ENCODE data around the gene LIPE.
A peak's percentile ranks its signal among the peaks of the same experiment; 100 is the strongest.

Gene LIPE

GRCh38 chr19:42436006-42436405 lies 8.8 kb upstream of the LIPE start:
- H3K36me3 ChIP-seq (ENCODE audit: insufficient read depth, low read length): no peaks in the 10 kb centered on the region
- no peaks in the 10 kb centered on the region for H3K9me3 ChIP-seq (ENCODE audit: low read length)
- H3K4me1 ChIP-seq (ENCODE audit: insufficient read depth, low read length): peaks cover 11% of the 10 kb centered on the region
- H3K4me3 ChIP-seq (ENCODE audit: low read length): no peak overlapping the region
- no peaks in the 10 kb centered on the region for H3K27me3 ChIP-seq (ENCODE audit: insufficient read depth, low read length)
- H2AFZ ChIP-seq (ENCODE audit: low read depth, low read length): no peak overlapping the region

- Histone ChIP-seq H3K4me3 (ENCODE audit: low read length) (no peak overlapping the region), H2AFZ (ENCODE audit: low read depth, low read length) (no peak overlapping the region), H3K27me3 (ENCODE audit: insufficient read depth, low read length) (no peaks in the 10 kb centered on the region), H3K36me3 (ENCODE audit: insufficient read depth, low read length) (no peaks in the 10 kb centered on the region), H3K4me1 (ENCODE audit: insufficient read depth, low read length) (peaks cover 11% of the 10 kb centered on the region), H3K9me3 (ENCODE audit: low read length) (no peaks in the 10 kb centered on the region)
These were observed 8.1 kb upstream of the LIPE start for GRCh38 chr19:42435316-42435715.

- Histone ChIP-seq H2AFZ (ENCODE audit: low read depth, low read length) (no peak overlapping the region), H3K4me1 (ENCODE audit: insufficient read depth, low read length) (peaks cover 11% of the 10 kb centered on the region), H3K4me3 (ENCODE audit: low read length) (no peak overlapping the region), H3K9me3 (ENCODE audit: low read length) (no peaks in the 10 kb centered on the region), H3K27me3 (ENCODE audit: insufficient read depth, low read length) (no peaks in the 10 kb centered on the region), H3K36me3 (ENCODE audit: insufficient read depth, low read length) (no peaks in the 10 kb centered on the region)
These were observed 6.5 kb upstream of the LIPE start for GRCh38 chr19:42433503-42434260.

GRCh38 chr19:42431486-42431885 lies 4.3 kb upstream of the LIPE start:
- peaks cover 11% of the 10 kb centered on the region for H3K4me1 ChIP-seq (ENCODE audit: insufficient read depth, low read length)
- H3K36me3 ChIP-seq (ENCODE audit: insufficient read depth, low read length): no peaks in the 10 kb centered on the region
- no peak overlapping the region for H3K4me3 ChIP-seq (ENCODE audit: low read length)
- no peaks in the 10 kb centered on the region for H3K9me3 ChIP-seq (ENCODE audit: low read length)
- H2AFZ ChIP-seq (ENCODE audit: low read depth, low read length): no peak overlapping the region
- H3K27me3 ChIP-seq (ENCODE audit: insufficient read depth, low read length): no peaks in the 10 kb centered on the region

- Histone ChIP-seq H3K4me3 (ENCODE audit: low read length) (no peak overlapping the region), H3K36me3 (ENCODE audit: insufficient read depth, low read length) (no peaks in the 10 kb centered on the region), H2AFZ (ENCODE audit: low read depth, low read length) (no peak overlapping the region), H3K27me3 (ENCODE audit: insufficient read depth, low read length) (no peaks in the 10 kb centered on the region), H3K4me1 (ENCODE audit: insufficient read depth, low read length) (peaks cover 11% of the 10 kb centered on the region), H3K9me3 (ENCODE audit: low read length) (no peaks in the 10 kb centered on the region)
These were observed 1.5 kb upstream of the LIPE start for GRCh38 chr19:42428676-42429075.

GRCh38 chr19:42426643-42427042 lies 545 bp downstream of the LIPE start:
- H3K27me3 ChIP-seq (ENCODE audit: insufficient read depth, low read length): no peaks in the 10 kb centered on the region
- no peak overlapping the region for H2AFZ ChIP-seq (ENCODE audit: low read depth, low read length)
- no peaks in the 10 kb centered on the region for H3K36me3 ChIP-seq (ENCODE audit: insufficient read depth, low read length)
- peaks cover 9% of the 10 kb centered on the region for H3K4me1 ChIP-seq (ENCODE audit: insufficient read depth, low read length)
- no peaks in the 10 kb centered on the region for H3K9me3 ChIP-seq (ENCODE audit: low read length)
- H3K4me3 ChIP-seq (ENCODE audit: low read length): no peak overlapping the region

- H2AFZ ChIP-seq (ENCODE audit: low read depth, low read length): no peak overlapping the region
- no peaks in the 10 kb centered on the region for H3K27me3 ChIP-seq (ENCODE audit: insufficient read depth, low read length)
- peaks cover 12% of the 10 kb centered on the region for H3K4me1 ChIP-seq (ENCODE audit: insufficient read depth, low read length)
- no peak overlapping the region for H3K4me3 ChIP-seq (ENCODE audit: low read length)
- no peaks in the 10 kb centered on the region for H3K9me3 ChIP-seq (ENCODE audit: low read length)
- H3K36me3 ChIP-seq (ENCODE audit: insufficient read depth, low read length): no peaks in the 10 kb centered on the region
These were observed 2.5 kb downstream of the LIPE start for GRCh38 chr19:42424712-42425131.

GRCh38 chr19:42424345-42424707 lies 2.9 kb downstream of the LIPE start:
- Histone ChIP-seq H2AFZ (ENCODE audit: low read depth, low read length) (no peak overlapping the region), H3K4me1 (ENCODE audit: insufficient read depth, low read length) (peaks cover 12% of the 10 kb centered on the region), H3K9me3 (ENCODE audit: low read length) (no peaks in the 10 kb centered on the region), H3K27me3 (ENCODE audit: insufficient read depth, low read length) (no peaks in the 10 kb centered on the region), H3K4me3 (ENCODE audit: low read length) (no peak overlapping the region), H3K36me3 (ENCODE audit: insufficient read depth, low read length) (no peaks in the 10 kb centered on the region)

GRCh38 chr19:42423462-42424344 lies 3.5 kb downstream of the LIPE start:
- peaks cover 12% of the 10 kb centered on the region for H3K4me1 ChIP-seq (ENCODE audit: insufficient read depth, low read length)
- no peaks in the 10 kb centered on the region for H3K9me3 ChIP-seq (ENCODE audit: low read length)
- no peaks in the 10 kb centered on the region for H3K36me3 ChIP-seq (ENCODE audit: insufficient read depth, low read length)
- no peaks in the 10 kb centered on the region for H3K27me3 ChIP-seq (ENCODE audit: insufficient read depth, low read length)
- peak overlapping the region; percentile 76 for H2AFZ ChIP-seq (ENCODE audit: low read depth, low read length)
- peak overlapping the region; percentile 80 for H3K4me3 ChIP-seq (ENCODE audit: low read length)

GRCh38 chr19:42422901-42423461 lies 4.2 kb downstream of the LIPE start:
- Histone ChIP-seq H3K27me3 (ENCODE audit: insufficient read depth, low read length) (no peaks in the 10 kb centered on the region), H2AFZ (ENCODE audit: low read depth, low read length) (peak overlapping the region; percentile 76)

GRCh38 chr19:42422092-42422900 lies 4.9 kb downstream of the LIPE start:
- H2AFZ ChIP-seq (ENCODE audit: low read depth, low read length): peak overlapping the region; percentile 76
- H3K36me3 ChIP-seq (ENCODE audit: insufficient read depth, low read length): no peaks in the 10 kb centered on the region
- H3K9me3 ChIP-seq (ENCODE audit: low read length): no peaks in the 10 kb centered on the region
- H3K4me3 ChIP-seq (ENCODE audit: low read length): peak overlapping the region; percentile 80
- H3K4me1 ChIP-seq (ENCODE audit: insufficient read depth, low read length): peaks cover 12% of the 10 kb centered on the region
- no peaks in the 10 kb centered on the region for H3K27me3 ChIP-seq (ENCODE audit: insufficient read depth, low read length)

More at GRCh38 chr19:42422901-42423461, 4.2 kb downstream of the LIPE start:
- H3K4me1 ChIP-seq (ENCODE audit: insufficient read depth, low read length): peaks cover 12% of the 10 kb centered on the region
- H3K4me3 ChIP-seq (ENCODE audit: low read length): peak overlapping the region; percentile 80
- no peaks in the 10 kb centered on the region for H3K36me3 ChIP-seq (ENCODE audit: insufficient read depth, low read length)
- H3K9me3 ChIP-seq (ENCODE audit: low read length): no peaks in the 10 kb centered on the region

- Histone ChIP-seq H3K27me3 (ENCODE audit: insufficient read depth, low read length) (no peaks in the 10 kb centered on the region), H3K9me3 (ENCODE audit: low read length) (no peaks in the 10 kb centered on the region), H3K36me3 (ENCODE audit: insufficient read depth, low read length) (no peaks in the 10 kb centered on the region), H3K4me3 (ENCODE audit: low read length) (no peak overlapping the region), H2AFZ (ENCODE audit: low read depth, low read length) (no peak overlapping the region), H3K4me1 (ENCODE audit: insufficient read depth, low read length) (peaks cover 12% of the 10 kb centered on the region)
These were observed 5.6 kb downstream of the LIPE start for GRCh38 chr19:42421591-42422031.
